PC-3 (cell line): ENCODE data around the gene UBAC2. TPM values are rescaled to one million over a fixed set of nuclear protein-coding genes. Genes with fewer than 3 reads are reported as not detected.

Experiments used
- ATAC-seq: fragments of 200-7000 bp; cut with Tn5 transposase; 2 replicates; pipeline ENCODE4 v1.9.1; 2020; ENCODE audit warnings: mild to moderate bottlenecking, moderate library complexity
- BruUV-seq: library from RNA; stranded (reverse); fragments of 400-500 nt; replicated peaks from 2 replicates; lab custom pipeline; 2021; lab: Mats Ljungman, UMichigan
- CTCF ChIA-PET: fragments of 300-600 bp; sonication (Branson Sonifier 250); formaldehyde crosslinking; loops from one replicate; lab custom pipeline; 2022; ENCODE audit warnings: antibody characterized with exemption; lab: Charles Lee
- POLR2A ChIA-PET: fragments of 300-600 bp; sonication (Branson Sonifier 250); formaldehyde crosslinking; loops from one replicate; lab custom pipeline; 2022; ENCODE audit warnings: antibody characterized with exemption; ENCODE audit not compliant: unreplicated experiment; lab: Charles Lee
- DNase-seq: peaks from one replicate; pipeline ENCODE4 v3.0.0-alpha.2; 2015
- H2AFZ ChIP-seq: fragments of 300-600 bp; sonication (generic); 2 replicates; pipeline ENCODE4 v1.6.0; 2016; ENCODE audit warnings: antibody characterized with exemption, low read length
- H3F3A ChIP-seq: fragments of 300-600 bp; sonication (generic); one replicate; pipeline ENCODE4 v1.6.0; 2017; ENCODE audit warnings: antibody characterized with exemption, low read length, control low read depth, mild to moderate bottlenecking; ENCODE audit not compliant: unreplicated experiment
- H3K27ac ChIP-seq: fragments of 300-600 bp; sonication (generic); 2 replicates; pipeline ENCODE4 v1.5.1; 2016; ENCODE audit warnings: mild to moderate bottlenecking, low read length
- H3K27me3 ChIP-seq: fragments of 300-600 bp; sonication (generic); 2 replicates; pipeline ENCODE4 v1.6.1; 2016; ENCODE audit warnings: low read length, mixed read lengths
- H3K36me3 ChIP-seq: fragments of 300-600 bp; sonication (generic); 2 replicates; pipeline ENCODE4 v1.6.1; 2016; ENCODE audit warnings: low read depth, mixed run types, low read length, mixed read lengths
- H3K4me1 ChIP-seq: fragments of 300-600 bp; sonication (generic); 2 replicates; pipeline ENCODE4 v1.5.1; 2016; ENCODE audit warnings: low read length; ENCODE audit not compliant: insufficient read depth
- H3K4me2 ChIP-seq: fragments of 300-600 bp; sonication (generic); 2 replicates; pipeline ENCODE4 v1.6.0; 2016; ENCODE audit warnings: low read length
- H3K4me3 ChIP-seq: fragments of 300-600 bp; sonication (generic); 2 replicates; pipeline ENCODE4 v1.5.1; 2016; ENCODE audit warnings: mild to moderate bottlenecking, low read length, mixed read lengths
- H3K79me2 ChIP-seq: fragments of 300-600 bp; sonication (generic); 2 replicates; pipeline ENCODE4 v1.6.1; 2017; ENCODE audit warnings: low read length, mixed read lengths
- H3K9ac ChIP-seq: fragments of 300-600 bp; sonication (generic); 2 replicates; pipeline ENCODE4 v1.6.0; 2016; ENCODE audit warnings: mild to moderate bottlenecking, low read length
- H3K9me2 ChIP-seq: fragments of 300-600 bp; sonication (generic); replicated peaks from 2 replicates; pipeline ENCODE4 v1.6.1; 2016; ENCODE audit warnings: mixed run types, low read length, mixed read lengths
- H3K9me3 ChIP-seq: fragments of 300-600 bp; sonication (generic); 2 replicates; pipeline ENCODE4 v1.6.1; 2016; ENCODE audit warnings: low read length, mixed read lengths
- H4K20me1 ChIP-seq: fragments of 300-600 bp; sonication (generic); 2 replicates; pipeline ENCODE4 v1.6.1; 2016; ENCODE audit warnings: low read length, mixed read lengths
- EZH2 ChIP-seq: fragments of 300-600 bp; sonication (generic); IDR thresholded peaks from one replicate; pipeline ENCODE4 v1.6.1; 2017; ENCODE audit warnings: antibody characterized with exemption, mild to moderate bottlenecking, low read length; ENCODE audit not compliant: unreplicated experiment
- EZH2phosphoT487 ChIP-seq: fragments of 300-600 bp; sonication (generic); IDR thresholded peaks from 2 replicates; pipeline ENCODE4 v1.6.1; 2018; ENCODE audit warnings: mild to moderate bottlenecking, antibody characterized with exemption, low read length, borderline replicate concordance
- intact Hi-C: fragments of 100-400 bp; cut with micrococcal nuclease; formaldehyde crosslinking; loops from 2 replicates; pipeline ENCODE4 v1.9.0; 2023
- total RNA-seq: library from RNA; depleted of rRNA; stranded (reverse); fragments of >200 nt; gene quantifications from 2 replicates; pipeline ENCODE4 v1.2.3, GENCODE V29; 2014
- TF ChIP-seq, protein P1 (sequence below): fragments of 300-600 bp; sonication (generic); conservative IDR thresholded peaks from 2 replicates; pipeline ENCODE4 v1.5.1; 2017; ENCODE audit warnings: antibody characterized with exemption, low read depth, mild to moderate bottlenecking, low read length

Gene UBAC2
- total RNA-seq, 1 experiment from 2014 or later: 34.5 TPM

DNA sequence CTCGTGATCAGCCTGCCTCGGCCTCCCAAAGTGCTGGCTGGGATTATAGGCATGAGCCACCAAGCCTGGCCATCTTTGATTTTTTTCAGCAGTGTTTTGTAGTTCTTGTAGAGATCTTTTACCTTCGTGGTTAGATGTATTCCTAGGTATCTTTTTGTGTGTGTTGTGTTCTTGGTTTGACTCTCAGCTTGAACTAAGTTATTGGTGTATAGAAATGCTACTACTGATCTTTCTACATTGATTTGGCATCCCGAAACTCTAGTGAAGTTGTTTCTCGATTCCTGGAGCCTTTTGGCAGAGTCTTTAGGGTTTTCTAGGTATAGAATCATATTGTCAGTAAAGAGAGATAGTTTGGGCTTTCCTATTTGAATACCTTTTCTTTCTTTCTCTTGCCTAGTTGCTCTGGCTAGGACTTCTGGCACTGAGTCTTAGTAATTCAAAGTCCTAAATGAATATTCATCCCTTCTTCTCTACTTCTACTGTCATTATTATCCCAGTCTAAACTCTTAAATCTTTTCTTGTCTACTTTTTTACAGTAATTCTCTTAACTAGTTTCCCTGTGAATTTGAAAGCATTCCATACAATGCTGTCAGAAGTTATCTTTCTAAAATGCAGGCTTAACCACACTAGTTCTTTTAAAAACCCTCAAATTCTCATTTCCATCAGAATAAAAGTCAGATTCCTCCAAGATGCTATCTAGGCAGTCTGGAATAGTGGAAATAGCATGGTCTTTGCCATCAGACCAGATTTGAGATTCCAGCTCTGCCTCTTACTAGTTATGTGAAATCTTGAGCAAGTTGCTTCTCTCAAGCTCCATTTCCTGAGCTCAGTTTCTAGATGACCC, 50.5 kb downstream of the UBAC2 start:
- DNase-seq: no peak
- Histone ChIP-seq H3K27me3 (no peaks in the 10 kb centered on the region), H3K79me2 (no peaks in the 10 kb centered on the region), H4K20me1 (no peaks in the 10 kb centered on the region), H3K9me3 (no peaks in the 10 kb centered on the region), H3K9me2 (no peaks in the 10 kb centered on the region), H3K9ac (no peak overlapping the region), H3F3A (no peaks in the 10 kb centered on the region), H2AFZ (no peak overlapping the region), H3K36me3 (no peaks in the 10 kb centered on the region), H3K4me2 (no peak overlapping the region), H3K4me3 (no peak overlapping the region), H3K27ac (no peak overlapping the region), H3K4me1 (no peaks in the 10 kb centered on the region)
- TF ChIP-seq, protein P1, sequence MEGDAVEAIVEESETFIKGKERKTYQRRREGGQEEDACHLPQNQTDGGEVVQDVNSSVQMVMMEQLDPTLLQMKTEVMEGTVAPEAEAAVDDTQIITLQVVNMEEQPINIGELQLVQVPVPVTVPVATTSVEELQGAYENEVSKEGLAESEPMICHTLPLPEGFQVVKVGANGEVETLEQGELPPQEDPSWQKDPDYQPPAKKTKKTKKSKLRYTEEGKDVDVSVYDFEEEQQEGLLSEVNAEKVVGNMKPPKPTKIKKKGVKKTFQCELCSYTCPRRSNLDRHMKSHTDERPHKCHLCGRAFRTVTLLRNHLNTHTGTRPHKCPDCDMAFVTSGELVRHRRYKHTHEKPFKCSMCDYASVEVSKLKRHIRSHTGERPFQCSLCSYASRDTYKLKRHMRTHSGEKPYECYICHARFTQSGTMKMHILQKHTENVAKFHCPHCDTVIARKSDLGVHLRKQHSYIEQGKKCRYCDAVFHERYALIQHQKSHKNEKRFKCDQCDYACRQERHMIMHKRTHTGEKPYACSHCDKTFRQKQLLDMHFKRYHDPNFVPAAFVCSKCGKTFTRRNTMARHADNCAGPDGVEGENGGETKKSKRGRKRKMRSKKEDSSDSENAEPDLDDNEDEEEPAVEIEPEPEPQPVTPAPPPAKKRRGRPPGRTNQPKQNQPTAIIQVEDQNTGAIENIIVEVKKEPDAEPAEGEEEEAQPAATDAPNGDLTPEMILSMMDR: no peak
- TF ChIP-seq EZH2 (no peak), EZH2phosphoT487 (no peak)
- POLR2A ChIA-PET: interaction anchor here (0.6 kb wide), 1 partner anchor 15 kb away, joined by 6 read pairs; no protein-coding TSS in a partner anchor
- no TSS peak for BruUV-seq
- intact Hi-C loops: no loop called here
- ATAC-seq: no peak
- CTCF ChIA-PET: no interaction called here

DNA sequence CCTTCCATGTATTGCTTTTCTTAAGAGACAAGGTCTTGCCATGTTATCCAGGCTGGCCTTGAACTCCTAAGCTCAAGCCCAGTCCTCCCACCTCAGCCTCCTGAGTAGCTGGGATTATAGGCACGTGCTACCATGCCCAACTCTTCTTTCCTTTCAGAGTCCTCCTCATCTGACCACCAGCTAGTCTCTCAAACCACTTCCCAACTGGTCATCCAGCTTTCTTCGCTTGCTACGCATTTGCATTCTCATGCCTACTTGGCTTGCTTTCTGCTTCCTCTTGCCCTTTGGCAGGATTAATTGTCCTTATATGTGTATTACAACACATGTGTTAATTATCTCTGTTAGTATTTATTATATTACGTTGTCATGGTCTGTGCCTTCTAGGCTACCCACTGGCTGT, 51.3 kb downstream of the UBAC2 start:
- Histone ChIP-seq H3K9ac (no peak overlapping the region), H3K4me3 (no peak overlapping the region), H3K79me2 (no peaks in the 10 kb centered on the region), H2AFZ (no peak overlapping the region), H3K27me3 (no peaks in the 10 kb centered on the region), H3K4me2 (no peak overlapping the region), H3K9me2 (no peaks in the 10 kb centered on the region), H3F3A (no peaks in the 10 kb centered on the region), H3K4me1 (no peaks in the 10 kb centered on the region), H4K20me1 (no peaks in the 10 kb centered on the region), H3K9me3 (no peaks in the 10 kb centered on the region), H3K36me3 (no peaks in the 10 kb centered on the region), H3K27ac (no peak overlapping the region)
- no peak for DNase-seq
- intact Hi-C loops: no loop called here
- POLR2A ChIA-PET: interaction anchor here (0.6 kb wide), 1 partner anchor 14 kb away, joined by 6 read pairs; no protein-coding TSS in a partner anchor
- CTCF ChIA-PET: no interaction called here
- no TSS peak for BruUV-seq
- ATAC-seq: no peak
- TF ChIP-seq EZH2phosphoT487 (no peak), EZH2 (no peak)
- TF ChIP-seq, protein P1: no peak

DNA sequence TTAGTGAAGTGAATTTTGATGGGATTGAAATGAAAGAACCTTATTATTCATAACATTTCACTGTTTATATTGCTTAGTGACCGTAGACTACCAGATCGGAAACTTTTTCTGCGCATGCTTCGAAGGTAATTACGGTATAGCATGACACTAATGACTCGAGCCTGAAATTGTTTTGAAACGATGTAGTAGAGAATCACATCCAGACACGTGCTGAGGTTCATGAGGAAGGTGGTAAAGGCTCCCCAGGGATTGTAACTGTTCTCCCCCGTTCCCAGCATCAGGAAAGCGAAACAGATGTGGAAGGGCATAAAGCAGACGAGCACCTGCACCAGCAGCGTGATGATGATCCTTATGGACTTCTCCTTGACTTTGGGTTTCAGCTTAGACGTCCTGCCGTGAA, 54.2 kb downstream of the UBAC2 start:
- H3K9ac ChIP-seq: no peak overlapping the region
- DNase-seq (no peak), ATAC-seq (no peak)
- H3K4me3 ChIP-seq: no peak overlapping the region
- H3K79me2 ChIP-seq: no peaks in the 10 kb centered on the region
- no peaks in the 10 kb centered on the region for H3K9me2 ChIP-seq
- TF ChIP-seq EZH2phosphoT487: no peak
- TF ChIP-seq EZH2: no peak
- intact Hi-C loops: no loop called here
- H2AFZ ChIP-seq: no peak overlapping the region
- BruUV-seq: no TSS peak
- no peaks in the 10 kb centered on the region for H3K4me1 ChIP-seq
- H3K27me3 ChIP-seq: no peaks in the 10 kb centered on the region
- CTCF ChIA-PET: no interaction called here
- H3K4me2 ChIP-seq: no peak overlapping the region
- no peaks in the 10 kb centered on the region for H3K36me3 ChIP-seq
- no peaks in the 10 kb centered on the region for H3F3A ChIP-seq
- no peaks in the 10 kb centered on the region for H3K9me3 ChIP-seq
- POLR2A ChIA-PET: no interaction called here
- no peaks in the 10 kb centered on the region for H4K20me1 ChIP-seq
- H3K27ac ChIP-seq: no peak overlapping the region
